Non-pigmented ciliary epithelial cell (primary cell): ENCODE data around the gene CBX3.
"Not testable (repeated sequence)": the region's sequence is repeated elsewhere in the genome, so short reads cannot be mapped to it uniquely, and the experiment has no call there.

Experiments
- DNase-seq: peaks from one replicate; pipeline ENCODE4 v3.0.0-alpha.2; 2010; ENCODE audit warnings: low read depth

The CBX3 gene

DNA sequence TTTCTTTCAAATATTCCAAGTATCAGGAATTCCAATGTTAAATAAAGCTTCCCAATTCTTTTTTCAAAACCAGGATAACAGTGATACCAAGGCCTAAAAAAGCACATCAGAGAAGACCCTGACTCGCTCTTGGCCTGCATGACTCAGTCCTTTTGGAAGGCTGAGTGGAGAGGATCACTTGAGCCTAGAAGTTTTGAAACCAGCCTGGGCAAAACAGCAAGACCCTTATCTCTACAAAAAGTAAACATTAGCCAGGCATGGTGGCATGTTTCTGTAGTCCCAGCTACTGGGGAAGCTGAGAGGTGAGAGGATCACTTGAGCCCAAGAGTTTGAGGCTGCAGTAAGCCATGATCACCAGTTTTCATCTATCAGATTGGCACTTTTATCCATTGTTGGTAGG, 30.9 kb upstream of the CBX3 start:
- no peak for DNase-seq

DNA sequence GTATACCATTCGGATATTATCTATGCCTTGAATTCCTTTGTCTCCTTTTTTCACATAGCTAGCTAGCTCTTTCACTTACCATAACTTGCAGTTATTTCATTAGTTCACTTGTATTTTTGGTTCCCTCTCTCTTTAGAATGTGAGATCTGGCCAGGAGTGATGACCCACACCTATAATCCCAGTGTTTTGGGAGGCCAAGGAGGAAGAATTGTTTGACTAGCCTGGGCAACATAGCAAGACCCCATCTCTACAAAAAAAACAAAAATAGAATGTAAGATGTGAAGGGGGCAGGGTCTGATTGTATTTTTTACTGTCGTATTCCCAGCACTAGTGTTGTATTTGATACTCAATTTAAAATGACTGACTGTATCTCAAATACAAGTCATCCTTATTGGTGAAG, 29.9 kb upstream of the CBX3 start:
- DNase-seq, result no peak

DNA sequence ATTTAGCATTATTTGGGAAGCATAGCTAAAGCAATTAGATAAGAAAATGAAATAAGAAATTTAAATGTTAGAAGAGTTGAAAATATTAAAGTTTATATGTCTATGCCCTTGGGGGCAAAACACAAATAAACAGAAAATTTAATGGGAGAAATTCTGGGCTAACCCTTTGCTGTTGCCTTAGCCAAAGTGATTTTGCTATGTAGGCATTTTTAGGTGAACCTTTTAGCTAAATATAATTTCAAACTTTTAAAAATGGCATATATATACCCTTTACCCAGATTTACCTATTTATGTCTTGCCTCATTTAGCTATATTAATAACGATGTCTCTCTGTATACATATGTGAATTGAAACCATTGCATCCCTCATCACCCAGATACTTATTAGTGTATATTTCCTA, 29.5 kb upstream of the CBX3 start:
- DNase-seq, result no peak

DNA sequence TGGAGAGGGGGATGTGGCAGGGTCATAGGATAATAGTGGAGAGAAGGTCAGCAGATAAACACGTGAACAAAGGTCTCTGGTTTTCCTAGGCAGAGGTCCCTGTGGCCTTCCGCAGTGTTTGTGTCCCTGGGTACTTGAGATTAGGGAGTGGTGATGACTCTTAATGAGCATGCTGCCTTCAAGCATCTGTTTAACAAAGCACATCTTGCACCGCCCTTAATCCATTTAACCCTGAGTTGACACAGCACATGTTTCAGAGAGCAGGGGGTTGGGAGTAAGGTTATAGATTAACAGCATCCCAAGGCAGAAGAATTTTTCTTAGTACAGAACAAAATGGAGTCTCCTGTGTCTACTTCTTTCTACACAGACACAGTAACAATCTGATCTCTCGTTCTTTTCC, 25.6 kb upstream of the CBX3 start:
- not testable (repeated sequence) for DNase-seq

DNA sequence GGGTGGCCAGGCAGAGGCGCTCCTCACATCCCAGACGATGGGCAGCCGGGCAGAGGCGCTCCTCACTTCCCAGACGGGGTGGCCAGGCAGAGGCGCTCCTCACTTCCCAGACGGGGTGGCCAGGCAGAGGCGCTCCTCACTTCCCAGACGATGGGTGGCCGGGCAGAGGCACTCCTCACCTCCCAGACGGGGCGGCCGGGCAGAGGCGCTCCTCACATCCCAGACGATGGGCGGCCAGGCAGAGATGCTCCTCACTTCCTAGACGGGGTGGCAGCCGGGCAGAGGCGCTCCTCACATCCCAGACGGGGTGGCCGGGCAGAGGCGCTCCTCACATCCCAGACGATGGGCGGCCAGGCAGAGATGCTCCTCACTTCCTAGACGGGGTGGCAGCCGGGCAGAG, 24.8 kb upstream of the CBX3 start:
- DNase-seq, result not testable (repeated sequence)

DNA sequence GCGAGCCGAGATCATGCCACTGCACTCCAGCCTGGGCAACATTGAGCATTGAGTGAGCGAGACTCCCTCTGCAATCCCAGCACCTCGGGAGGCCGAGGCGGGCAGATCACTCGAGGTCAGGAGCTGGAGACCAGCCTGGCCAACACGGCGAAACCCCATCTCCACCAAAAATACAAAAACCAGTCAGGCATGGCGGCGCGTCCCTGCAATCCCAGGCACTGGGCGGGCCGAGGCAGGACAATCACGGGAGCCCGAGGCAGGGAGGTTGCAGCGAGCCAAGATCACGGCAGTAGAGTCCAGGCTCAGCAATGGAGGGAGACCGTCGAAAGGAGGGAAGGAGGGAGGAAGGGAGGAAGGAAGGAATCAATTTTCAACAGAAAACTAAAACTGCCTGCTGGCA, 24.3 kb upstream of the CBX3 start:
- not testable (repeated sequence) for DNase-seq

DNA sequence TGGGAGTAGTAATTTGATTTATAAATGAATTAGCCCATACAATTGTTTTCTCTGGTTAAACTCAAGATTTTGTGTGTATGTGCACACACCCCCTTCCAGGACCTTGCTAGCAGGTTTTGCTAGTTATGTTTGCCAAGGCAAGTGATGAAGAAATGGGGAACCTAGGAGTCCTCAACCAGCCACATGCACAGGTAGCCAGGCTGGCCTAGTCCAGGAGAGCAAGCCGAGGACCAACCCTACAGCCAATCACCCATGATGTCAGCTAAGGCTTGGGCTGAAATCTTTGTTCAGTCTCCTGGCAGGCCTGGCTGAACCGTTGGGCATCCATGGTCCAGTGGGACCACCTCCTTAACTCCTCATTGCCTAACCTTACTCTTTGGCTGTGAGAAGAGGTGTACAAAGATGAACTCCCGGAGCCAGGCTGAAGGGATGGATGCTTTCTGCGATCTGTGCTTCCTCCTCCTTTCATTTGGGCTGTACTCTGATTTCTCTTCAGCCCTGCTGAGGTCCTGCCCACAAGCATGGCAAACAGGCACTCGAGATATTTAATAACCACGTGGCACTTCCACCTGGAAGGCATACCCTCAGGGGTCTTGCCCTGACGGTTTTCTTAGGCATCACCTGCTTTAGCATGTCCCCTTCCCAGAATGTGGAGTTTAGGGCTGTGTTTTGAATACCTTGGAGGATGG, 23.1 kb upstream of the CBX3 start:
- DNase-seq, result no peak

DNA sequence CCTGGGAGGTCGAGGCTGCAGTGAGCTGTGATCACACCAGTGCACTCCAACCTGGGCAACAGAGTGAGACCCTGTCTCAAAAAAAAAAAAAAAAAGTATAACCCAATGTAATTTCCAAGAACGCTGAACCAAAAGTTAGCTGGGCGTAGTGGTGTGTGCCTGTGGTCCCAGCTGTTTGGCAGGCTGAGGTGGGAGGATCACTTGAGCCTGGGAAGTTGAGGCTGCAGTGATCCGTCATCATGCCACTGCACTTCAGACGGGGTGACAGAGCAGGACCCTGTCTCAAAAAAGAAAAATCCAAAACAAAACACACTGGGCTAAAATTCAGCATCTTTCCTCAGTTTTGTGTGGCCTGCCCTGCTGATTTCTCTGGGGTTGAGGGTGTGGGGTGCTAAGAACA, 22.1 kb upstream of the CBX3 start:
- no peak for DNase-seq

DNA sequence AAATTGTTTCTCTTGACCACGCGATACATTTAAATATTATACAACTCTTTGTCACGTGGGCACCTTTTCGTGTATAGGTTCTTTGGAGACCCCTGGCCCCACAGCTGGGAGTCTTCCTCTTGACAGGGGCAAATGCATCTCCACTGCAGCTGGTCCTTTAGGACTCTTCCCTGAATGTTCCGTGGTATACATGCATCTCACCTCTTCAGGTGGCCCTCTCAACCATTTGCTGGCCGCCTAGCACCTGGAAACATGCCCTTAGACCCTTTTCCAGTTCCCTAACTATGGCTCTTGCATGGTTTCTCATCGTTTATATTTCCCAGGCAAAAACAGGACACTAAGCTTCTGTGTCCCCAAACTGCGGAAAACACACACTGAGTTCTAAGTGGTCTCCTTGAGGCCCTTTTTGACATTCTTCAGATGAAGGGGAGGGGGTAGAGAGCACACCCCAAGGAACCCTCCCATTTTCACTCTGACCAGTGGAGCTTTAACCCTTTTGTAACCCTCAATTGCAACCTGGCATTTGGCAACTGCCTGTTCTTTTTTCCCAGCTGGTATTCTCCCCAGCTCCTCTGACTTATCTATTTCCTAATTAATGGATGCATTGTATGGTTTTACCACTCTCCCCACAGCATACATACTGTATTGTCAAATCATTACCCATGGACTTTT, 21.6 kb upstream of the CBX3 start:
- no peak for DNase-seq

DNA sequence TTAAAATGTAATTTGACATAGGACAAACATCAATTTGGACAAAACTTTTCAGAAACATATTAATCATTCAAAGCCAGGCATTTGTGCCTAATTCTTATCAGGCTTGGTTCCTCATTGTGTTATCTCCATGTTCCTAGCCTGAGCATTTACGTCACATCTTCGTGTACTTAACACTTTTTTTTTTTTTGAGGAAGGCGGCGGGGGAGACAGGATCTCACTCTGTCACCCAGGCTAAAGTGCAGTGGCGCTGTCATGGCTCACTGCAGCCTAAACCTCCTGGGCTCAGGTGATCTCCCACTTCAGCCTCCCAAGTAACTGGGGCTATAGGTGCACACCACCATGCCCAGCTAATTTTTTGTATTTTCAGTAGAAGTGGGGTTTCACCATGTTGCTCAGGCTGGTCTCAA, 20.8 kb upstream of the CBX3 start:
- no peak for DNase-seq

DNA sequence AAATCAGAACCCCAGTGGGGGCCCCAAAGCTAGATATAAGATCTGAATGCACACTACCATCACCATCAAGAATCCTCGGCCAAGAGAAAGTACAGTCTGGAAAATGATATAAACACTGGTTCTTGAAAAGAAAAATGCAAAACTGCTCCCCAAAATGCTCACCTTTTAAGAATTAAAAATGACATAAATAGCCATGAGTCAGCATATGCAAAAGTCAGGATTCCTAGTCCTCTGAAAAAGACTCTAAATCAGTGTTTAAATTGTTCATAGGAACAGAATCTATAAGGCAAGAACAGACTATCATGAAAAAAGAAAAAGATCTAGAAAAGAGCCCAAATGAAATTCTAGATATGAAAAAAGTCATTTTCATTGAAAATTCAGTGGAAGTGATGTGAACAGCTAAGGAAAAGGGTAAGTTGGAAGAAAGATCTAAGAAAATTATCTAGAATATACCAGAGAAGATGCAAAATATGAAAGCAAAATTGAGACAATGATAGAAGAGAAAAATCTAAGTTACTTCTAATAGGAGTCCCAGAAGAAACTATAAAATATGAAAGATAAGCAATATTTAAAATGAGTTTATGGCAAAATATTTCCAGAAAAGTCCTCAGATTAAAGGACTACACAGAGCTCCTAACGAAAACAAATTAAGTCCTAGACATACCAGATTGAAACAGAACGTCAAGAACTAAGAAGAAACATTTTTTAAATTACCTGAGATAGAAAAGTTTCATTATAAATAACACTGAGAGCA, 19.9 kb upstream of the CBX3 start:
- DNase-seq, result no peak

DNA sequence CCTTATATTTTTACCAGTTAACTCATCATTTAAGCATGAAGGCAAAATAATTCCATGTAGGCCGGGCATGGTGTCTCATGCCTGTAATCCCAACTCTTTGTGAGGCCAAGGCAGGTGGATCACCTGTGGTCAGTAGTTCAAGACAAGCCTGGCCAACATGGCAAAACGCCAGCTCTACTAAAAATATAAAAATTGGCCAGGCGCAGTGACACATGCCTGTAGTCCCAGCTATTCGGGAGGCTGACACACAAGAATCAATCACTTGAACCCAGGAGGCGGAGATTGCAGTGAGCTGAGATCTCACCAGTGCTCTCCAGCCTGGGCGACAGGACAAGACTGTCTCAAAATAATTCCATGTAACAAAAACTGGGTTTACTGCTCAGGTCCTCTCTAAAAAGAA, 19.3 kb upstream of the CBX3 start:
- no peak for DNase-seq

DNA sequence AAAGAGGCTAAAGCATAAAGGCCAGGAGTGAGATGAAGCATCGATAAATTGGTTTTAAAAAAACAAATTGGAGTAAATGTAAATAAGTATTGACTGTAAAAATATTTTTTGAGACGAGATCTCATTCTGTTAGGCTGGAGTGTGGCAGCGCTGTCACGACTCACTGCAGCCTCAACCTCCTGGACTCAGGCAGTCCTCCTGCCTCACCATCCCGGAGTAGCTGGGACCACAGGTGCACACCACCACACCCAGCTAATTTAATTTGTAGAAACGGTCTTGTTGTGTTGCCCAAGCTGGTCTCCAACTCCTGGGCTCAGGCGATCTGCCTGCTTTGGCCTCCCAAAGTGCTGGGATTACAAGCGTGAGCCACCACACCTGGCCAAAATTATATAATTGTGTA, 18.8 kb upstream of the CBX3 start:
- DNase-seq, result no peak

DNA sequence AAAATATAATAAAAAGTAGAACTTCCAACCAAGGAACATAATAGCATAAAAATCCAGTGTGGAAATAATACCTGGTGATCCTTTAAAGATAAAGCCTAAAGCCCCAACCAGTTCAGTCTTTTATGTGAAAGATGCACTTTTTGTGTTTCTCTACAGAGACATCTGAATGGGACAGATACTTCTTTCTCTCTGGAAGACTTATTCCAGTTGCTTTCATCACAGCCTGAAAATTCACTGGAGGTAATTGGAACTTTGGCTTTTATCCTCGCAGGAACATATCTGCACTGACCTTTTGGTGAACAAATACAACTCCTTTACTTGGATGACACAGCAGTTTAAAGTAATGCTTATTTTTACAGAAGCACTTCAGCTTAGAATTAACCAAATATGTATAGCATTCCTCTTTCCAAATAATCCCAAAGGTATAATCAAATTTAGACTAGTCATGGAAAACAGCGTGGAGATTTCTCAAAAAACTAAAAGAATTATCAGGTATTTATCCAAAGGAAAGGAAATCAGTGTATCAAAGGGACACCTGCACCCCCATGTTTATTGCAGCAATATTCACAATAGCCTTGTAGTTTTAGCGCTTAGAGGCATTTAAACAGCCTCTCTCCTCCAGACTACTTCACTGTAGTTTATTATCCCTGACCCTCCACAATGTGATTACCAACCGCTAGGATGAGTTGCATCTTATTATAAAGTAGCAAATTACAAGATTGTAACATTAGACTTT, 17.8 kb upstream of the CBX3 start:
- no peak for DNase-seq

DNA sequence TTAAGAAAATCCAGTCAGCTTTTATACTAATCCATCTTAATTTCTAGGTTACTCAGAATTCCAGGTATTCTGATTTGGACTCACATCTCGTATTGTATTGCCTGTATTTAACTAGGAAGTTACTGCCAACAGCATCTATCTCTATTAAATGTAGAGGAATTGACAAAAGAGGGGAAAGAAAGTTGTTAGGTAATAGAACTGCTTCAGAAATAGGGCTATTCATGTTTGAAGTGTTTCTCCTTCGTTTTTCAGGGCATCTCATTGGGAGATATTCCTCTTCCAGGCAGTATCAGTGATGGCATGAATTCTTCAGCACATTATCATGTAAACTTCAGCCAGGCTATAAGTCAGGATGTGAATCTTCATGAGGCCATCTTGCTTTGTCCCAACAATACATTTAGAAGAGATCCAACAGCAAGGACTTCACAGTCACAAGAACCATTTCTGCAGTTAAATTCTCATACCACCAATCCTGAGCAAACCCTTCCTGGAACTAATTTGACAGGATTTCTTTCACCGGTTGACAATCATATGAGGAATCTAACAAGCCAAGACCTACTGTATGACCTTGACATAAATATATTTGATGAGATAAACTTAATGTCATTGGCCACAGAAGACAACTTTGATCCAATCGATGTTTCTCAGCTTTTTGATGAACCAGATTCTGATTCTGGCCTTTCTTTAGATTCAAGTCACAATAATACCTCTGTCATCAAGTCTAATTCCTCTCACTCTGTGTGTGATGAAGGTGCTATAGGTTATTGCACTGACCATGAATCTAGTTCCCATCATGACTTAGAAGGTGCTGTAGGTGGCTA, 17.1 kb upstream of the CBX3 start:
- DNase-seq, result not testable (repeated sequence)

DNA sequence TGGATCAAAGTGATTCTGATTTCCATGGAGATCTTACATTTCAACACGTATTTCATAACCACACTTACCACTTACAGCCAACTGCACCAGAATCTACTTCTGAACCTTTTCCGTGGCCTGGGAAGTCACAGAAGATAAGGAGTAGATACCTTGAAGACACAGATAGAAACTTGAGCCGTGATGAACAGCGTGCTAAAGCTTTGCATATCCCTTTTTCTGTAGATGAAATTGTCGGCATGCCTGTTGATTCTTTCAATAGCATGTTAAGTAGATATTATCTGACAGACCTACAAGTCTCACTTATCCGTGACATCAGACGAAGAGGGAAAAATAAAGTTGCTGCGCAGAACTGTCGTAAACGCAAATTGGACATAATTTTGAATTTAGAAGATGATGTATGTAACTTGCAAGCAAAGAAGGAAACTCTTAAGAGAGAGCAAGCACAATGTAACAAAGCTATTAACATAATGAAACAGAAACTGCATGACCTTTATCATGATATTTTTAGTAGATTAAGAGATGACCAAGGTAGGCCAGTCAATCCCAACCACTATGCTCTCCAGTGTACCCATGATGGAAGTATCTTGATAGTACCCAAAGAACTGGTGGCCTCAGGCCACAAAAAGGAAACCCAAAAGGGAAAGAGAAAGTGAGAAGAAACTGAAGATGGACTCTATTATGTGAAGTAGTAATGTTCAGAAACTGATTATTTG, 16.3 kb upstream of the CBX3 start:
- DNase-seq, result no peak

DNA sequence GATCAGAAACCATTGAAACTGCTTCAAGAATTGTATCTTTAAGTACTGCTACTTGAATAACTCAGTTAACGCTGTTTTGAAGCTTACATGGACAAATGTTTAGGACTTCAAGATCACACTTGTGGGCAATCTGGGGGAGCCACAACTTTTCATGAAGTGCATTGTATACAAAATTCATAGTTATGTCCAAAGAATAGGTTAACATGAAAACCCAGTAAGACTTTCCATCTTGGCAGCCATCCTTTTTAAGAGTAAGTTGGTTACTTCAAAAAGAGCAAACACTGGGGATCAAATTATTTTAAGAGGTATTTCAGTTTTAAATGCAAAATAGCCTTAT, 15.7 kb upstream of the CBX3 start:
- no peak for DNase-seq

DNA sequence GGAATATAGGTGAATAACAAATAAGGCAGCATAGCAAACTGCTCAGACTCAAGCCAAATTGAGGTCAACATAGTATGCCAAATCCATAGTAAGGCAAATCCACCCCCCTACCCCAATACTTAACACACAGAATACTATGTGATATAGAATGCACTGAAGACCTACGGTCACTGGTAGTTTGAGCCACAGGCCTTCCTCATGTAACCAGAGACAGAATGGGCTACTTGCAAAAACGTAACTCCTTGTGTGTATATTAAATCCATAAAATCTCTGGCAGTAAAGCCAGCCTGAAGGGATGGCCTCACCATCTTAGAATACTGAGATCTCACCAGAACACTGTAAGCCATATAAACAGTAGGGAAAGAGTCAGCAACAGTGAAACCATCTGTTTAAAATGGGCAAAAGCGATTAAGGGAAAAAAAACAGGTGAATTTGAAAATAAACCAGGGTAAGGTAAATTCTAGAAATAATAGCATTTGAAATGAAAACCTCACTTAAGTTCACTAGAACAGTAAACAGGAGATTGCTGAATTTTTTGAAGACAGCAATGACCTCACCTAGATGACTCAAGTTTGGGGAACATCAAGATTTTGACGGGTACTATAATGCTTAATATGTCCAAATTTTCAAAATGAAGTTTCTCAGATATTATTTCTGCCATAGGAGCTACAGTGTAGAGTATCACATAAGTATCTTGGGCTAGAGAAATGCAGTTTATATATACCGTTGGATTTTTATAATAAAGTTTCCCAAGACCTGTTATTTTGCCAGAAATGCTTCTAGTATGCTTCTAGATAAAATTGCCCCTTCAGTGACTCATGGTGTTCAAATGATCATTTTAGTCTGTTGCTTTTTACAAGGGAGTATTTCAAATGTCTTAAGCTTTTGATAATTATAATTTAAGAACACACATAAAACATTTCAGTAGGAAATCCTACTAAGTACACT, 14.9 kb upstream of the CBX3 start:
- no peak for DNase-seq

DNA sequence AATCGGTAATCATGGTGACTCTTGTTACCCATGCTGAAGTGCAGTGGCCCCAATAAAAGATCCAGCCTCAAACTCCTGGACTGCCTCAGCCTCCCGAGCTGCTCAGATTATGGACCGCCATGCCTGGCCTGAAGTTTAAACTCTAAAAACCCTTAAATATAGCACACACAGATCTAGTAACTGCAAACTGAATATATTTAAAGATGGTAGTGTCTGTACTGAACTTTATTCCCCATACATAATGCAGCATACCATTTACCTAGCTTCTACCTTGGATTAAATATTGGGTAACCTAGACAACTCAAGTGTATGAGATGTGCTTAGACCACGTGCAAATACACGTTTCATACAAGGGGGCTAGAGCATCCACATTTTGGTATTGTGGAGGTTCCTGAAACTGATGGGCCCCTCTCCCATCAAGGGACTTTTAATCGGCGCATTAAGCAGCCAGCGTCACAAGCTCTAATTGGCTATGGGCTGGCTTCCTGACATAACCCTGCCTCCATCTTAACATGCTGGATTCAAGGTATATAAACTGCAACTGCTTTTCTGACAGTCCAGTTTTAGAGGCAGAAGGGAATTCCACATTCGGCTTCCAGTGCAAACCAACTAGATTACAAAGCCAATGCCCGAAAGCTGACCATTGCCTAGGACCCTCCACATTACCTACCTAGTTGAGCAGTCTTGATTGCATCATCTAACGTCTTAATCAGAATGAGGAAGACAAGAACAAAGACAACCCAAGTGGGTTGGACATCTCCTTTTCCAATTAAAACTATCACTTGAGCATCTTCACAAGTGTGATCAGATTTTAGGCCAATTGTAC, 14.0 kb upstream of the CBX3 start:
- DNase-seq, result no peak
